Transverse colon (tissue), 4 donors: ENCODE measurements around the gene C3orf52. TPM values are rescaled to one million over a fixed set of nuclear protein-coding genes. Genes with fewer than 3 reads are reported as not detected.
A peak's percentile ranks its signal among the peaks of the same experiment; 100 is the strongest.

Experiments
- DNase-seq: peaks from one replicate; pipeline ENCODE4 v3.0.0-alpha.2; 2019
- H3K27ac ChIP-seq, 4 donors: fragments of 200-600 bp; sonication (generic); 2 replicates each; pipeline ENCODE4 v1.5.1; 2016 to 2018; ENCODE audit warnings: inconsistent platforms in 4 of 4
- H3K27me3 ChIP-seq: fragments of 200-600 bp; sonication (generic); 2 replicates; pipeline ENCODE4 v1.5.1; 2017; ENCODE audit warnings: inconsistent platforms
- H3K36me3 ChIP-seq, 4 donors: fragments of 200-600 bp; sonication (generic); 2 replicates each; pipeline ENCODE4 v1.5.1; 2017 to 2019; ENCODE audit warnings: inconsistent platforms in 4 of 4
- H3K4me1 ChIP-seq, 4 donors: fragments of 200-600 bp; sonication (generic); 2 replicates each; pipeline ENCODE4 v1.5.1; 2017 to 2020; ENCODE audit warnings: inconsistent platforms in 4 of 4
- H3K4me3 ChIP-seq, 4 donors: fragments of 200-600 bp; sonication (generic); 1 replicate in 1 of 4; 2 replicates in 3 of 4; pipeline versions ENCODE4 v1.5.1 to v1.6.1; 2017 to 2019; ENCODE audit warnings: inconsistent platforms in 4 of 4
- H3K9me3 ChIP-seq, 2 donors: fragments of 200-600 bp; sonication (generic); 2 replicates each; pipeline ENCODE4 v1.5.1; 2017 to 2019; ENCODE audit warnings: inconsistent platforms in 2 of 2
- EP300 ChIP-seq: sonication (generic); formaldehyde crosslinking; IDR thresholded peaks from one replicate; pipeline ENCODE4 v1.6.1; 2017; ENCODE audit warnings: antibody characterized with exemption, low read depth
- POLR2A ChIP-seq: fragments of 450-650 bp; IDR thresholded peaks from one replicate; pipeline ENCODE4 v1.6.1; 2016; ENCODE audit warnings: antibody characterized with exemption, mild to moderate bottlenecking, moderate library complexity
- POLR2AphosphoS5 ChIP-seq, 3 donors: sonication (generic); formaldehyde crosslinking; IDR thresholded peaks; one replicate each; pipeline ENCODE4 v1.6.1; 2016; ENCODE audit warnings: antibody characterized with exemption in 3 of 3
- WGBS, 2 donors: methylation state at CpG; one replicate each; pipeline ENCODE4 v1.1.5; 2018; ENCODE audit warnings: low coverage in 1 of 2; 5-methylcytosine and 5-hydroxymethylcytosine counted together
- in situ Hi-C, 4 donors: fragments of 200-750 bp; cut with MboI; loops; one replicate each; pipeline versions ENCODE4 v1.15.0 to v1.15.1; 2017; ENCODE audit warnings: low sequenced_read_pairs in 3 of 4, low pct_ligation_motif_present in 1 of 4, low pct_unique_long_range_greater_than_20kb in 1 of 4
- intact Hi-C: fragments of 100-400 bp; cut with DNase I; formaldehyde crosslinking; loops from one replicate; pipeline ENCODE4 v1.15.1; 2023; ENCODE audit warnings: low total_unique reads
- total RNA-seq, 4 donors: library from RNA; depleted of rRNA; stranded (reverse); fragments of >200 nt; gene quantifications; one replicate each; pipeline ENCODE4 v1.1.0, GENCODE V29; 2016
- TF ChIP-seq, protein P1 (sequence below), 5 experiments: fragments of 200-600 bp in 3 of 5; fragments of 450-650 bp in 2 of 5; sonication (generic) in 3 of 5; IDR thresholded peaks; 1 replicate in 2 of 5; 2 replicates in 3 of 5; pipeline ENCODE4 v1.5.1; 2016 to 2017; ENCODE audit warnings: antibody characterized with exemption in 5 of 5, inconsistent platforms in 3 of 5, mild to moderate bottlenecking in 2 of 5, moderate library complexity in 1 of 5

Gene C3orf52
- total RNA-seq, 4 donors from 2014 or later = 26.9 to 65.7 (median 47.1) TPM

DNA sequence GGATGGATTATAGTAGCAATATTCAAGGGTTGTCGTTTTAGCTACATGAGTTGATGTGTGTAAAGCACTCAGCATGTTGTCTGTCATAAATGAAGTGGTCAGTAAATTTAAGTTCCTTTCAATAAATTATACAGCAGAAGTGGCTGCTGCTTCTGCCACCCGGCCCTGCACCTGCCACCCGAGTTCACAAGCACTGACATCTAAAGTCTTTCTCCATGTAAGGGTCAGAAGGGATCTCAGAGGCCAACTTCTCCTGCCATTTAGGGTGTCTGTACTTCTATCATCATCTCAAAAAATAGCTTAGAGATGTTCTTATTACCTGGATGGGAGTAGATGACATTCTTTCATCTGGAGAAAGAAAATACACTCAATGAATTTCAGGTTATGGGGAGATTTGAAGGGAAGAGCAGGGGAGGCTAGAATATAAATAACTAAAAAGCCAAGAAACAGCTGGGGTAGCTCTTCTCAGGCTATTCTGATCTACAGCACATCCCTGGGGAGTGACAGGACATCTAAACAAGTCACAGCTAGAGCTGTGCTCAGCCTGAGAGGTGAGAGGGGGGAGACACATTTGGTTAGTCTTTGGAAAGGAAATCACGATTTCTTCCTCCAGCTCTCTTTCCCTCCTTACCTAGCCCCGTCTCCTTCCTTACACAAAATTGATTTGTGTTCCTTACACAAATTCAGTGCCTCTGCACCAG, 38.9 kb downstream of the C3orf52 start:
- Histone ChIP-seq H3K36me3 (no peaks in the 10 kb centered on the region), H3K4me1 (peaks cover 0 to 8% (median 0%) of the 10 kb centered on the region in 4 donors), H3K4me3 (no peak overlapping the region), H3K27ac (no peak overlapping the region), H3K9me3 (no peaks in the 10 kb centered on the region), H3K27me3 (no peaks in the 10 kb centered on the region)
- 63 to 86% methylated on average over 2 to 5 of the region's 5 CpGs for WGBS, 2 donors
- TF ChIP-seq, protein P1, sequence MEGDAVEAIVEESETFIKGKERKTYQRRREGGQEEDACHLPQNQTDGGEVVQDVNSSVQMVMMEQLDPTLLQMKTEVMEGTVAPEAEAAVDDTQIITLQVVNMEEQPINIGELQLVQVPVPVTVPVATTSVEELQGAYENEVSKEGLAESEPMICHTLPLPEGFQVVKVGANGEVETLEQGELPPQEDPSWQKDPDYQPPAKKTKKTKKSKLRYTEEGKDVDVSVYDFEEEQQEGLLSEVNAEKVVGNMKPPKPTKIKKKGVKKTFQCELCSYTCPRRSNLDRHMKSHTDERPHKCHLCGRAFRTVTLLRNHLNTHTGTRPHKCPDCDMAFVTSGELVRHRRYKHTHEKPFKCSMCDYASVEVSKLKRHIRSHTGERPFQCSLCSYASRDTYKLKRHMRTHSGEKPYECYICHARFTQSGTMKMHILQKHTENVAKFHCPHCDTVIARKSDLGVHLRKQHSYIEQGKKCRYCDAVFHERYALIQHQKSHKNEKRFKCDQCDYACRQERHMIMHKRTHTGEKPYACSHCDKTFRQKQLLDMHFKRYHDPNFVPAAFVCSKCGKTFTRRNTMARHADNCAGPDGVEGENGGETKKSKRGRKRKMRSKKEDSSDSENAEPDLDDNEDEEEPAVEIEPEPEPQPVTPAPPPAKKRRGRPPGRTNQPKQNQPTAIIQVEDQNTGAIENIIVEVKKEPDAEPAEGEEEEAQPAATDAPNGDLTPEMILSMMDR (IDR thresholded peaks at IDR 0.05) = no peak
- TF ChIP-seq POLR2A (no peak), POLR2AphosphoS5 (IDR thresholded peaks at IDR 0.05) (no peak), EP300 (no peak)
- intact Hi-C loops (no loop called here), in situ Hi-C loops (loop anchor here (25.0 kb wide), 3 partner anchors 162 to 862 kb away; partner anchors contain the start of genes CD200R1 (in 1 of the 4), GTPBP8 (in 1 of the 4) and SLC9C1 (in 1 of the 4))
- DNase-seq = no peak

DNA sequence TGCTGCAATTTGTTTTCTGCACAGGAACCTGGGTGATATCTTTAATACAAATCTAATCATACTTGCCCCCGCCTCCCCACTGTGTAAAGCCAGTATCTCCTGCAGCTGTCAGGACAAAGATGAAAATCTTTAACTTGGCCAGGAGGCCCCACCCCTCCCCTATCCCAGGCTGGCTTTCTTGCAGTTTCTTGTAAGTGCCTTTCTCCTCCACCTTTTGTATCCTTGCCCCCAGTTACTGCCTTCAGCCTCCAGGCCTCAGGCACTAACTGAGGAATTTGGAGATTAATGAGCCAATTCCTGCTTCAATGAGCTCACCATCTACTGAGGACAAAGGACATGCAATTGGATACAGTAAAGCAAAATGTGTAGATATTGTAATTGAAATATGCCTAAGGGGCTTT, 40.3 kb downstream of the C3orf52 start:
- Histone ChIP-seq H3K36me3 (no peaks in the 10 kb centered on the region), H3K4me3 (no peak overlapping the region), H3K27me3 (no peaks in the 10 kb centered on the region), H3K27ac (peak overlapping the region in 1 of 4 donors; percentile 13), H3K9me3 (no peaks in the 10 kb centered on the region), H3K4me1 (peaks cover 0 to 8% (median 0%) of the 10 kb centered on the region in 4 donors)
- DNase-seq = no peak
- intact Hi-C loops = no loop called here
- 57 to 65% methylated on average over 1 of the region's 1 CpG for WGBS, 2 donors
- TF ChIP-seq EP300 (no peak), POLR2A (no peak), POLR2AphosphoS5 (IDR thresholded peaks at IDR 0.05) (no peak)
- TF ChIP-seq, protein P1 (IDR thresholded peaks at IDR 0.05) = no peak
- in situ Hi-C loops = loop anchor here in 2 of 4 donors (25.0 kb wide), 1 partner anchor 386 kb away; no protein-coding TSS in a partner anchor

- Histone ChIP-seq H3K4me3 (no peak overlapping the region), H3K27me3 (no peaks in the 10 kb centered on the region), H3K27ac (peak overlapping the region in 1 of 4 donors; percentile 13), H3K4me1 (peaks cover 0 to 8% (median 0%) of the 10 kb centered on the region in 4 donors), H3K36me3 (no peaks in the 10 kb centered on the region), H3K9me3 (no peaks in the 10 kb centered on the region)
- in situ Hi-C loops (loop anchor here in 2 of 4 donors (25.0 kb wide), 1 partner anchor 384 kb away; no protein-coding TSS in a partner anchor), intact Hi-C loops (no loop called here)
- WGBS, 2 donors = 72 to 77% methylated on average over 7 to 10 of the region's 10 CpGs
- DNase-seq = no peak
- TF ChIP-seq POLR2AphosphoS5 (IDR thresholded peaks at IDR 0.05) = no peak
- no peak for TF ChIP-seq EP300
- TF ChIP-seq, protein P1 (IDR thresholded peaks at IDR 0.05) = no peak
- no peak for TF ChIP-seq POLR2A
Measured at GRCh38 chr3:112127522-112128494, 41.6 kb downstream of the C3orf52 start.
